Adrenal gland (tissue), 5 donors: ENCODE measurements around the gene ZKSCAN3.

Experiments
- POLR2A ChIP-seq, 2 donors: fragments of 450-650 bp; IDR thresholded peaks; one replicate each; pipeline ENCODE4 v1.6.1; 2017; ENCODE audit warnings: antibody characterized with exemption in 2 of 2, mild to moderate bottlenecking in 2 of 2, moderate library complexity in 1 of 2
- TF ChIP-seq, protein P1 (sequence below), 6 experiments: fragments of 450-650 bp in 4 of 6; fragments of 200-600 bp in 2 of 6; sonication (generic) in 1 of 6; IDR thresholded peaks; 1 replicate in 5 of 6; 2 replicates in 1 of 6; pipeline versions ENCODE4 v1.5.1 to v1.8.0; 2016 to 2021; ENCODE audit warnings: antibody characterized with exemption in 6 of 6, mild to moderate bottlenecking in 2 of 6, moderate library complexity in 1 of 6
- donor health status: DM: no; HTN: no; CAD: no.

DNA sequence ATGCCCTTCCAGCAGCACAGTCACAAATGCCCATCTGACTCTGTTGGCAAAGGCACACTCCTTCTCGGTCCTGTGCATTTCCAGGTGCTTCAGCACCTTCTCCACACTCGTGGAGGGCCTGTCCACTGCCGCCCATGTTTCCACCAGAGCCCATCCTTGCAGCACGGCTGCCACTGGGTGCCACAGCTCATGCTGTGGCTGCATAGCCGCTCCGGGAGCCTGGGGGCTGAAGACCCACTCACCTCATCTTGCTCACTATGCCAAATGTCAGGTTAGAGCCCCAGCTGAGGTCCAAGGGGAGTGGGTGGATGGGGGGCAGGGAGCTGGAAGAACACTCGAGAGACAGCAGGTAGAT lies 6.9 kb downstream of the ZKSCAN3 start:
- TF ChIP-seq, protein P1, sequence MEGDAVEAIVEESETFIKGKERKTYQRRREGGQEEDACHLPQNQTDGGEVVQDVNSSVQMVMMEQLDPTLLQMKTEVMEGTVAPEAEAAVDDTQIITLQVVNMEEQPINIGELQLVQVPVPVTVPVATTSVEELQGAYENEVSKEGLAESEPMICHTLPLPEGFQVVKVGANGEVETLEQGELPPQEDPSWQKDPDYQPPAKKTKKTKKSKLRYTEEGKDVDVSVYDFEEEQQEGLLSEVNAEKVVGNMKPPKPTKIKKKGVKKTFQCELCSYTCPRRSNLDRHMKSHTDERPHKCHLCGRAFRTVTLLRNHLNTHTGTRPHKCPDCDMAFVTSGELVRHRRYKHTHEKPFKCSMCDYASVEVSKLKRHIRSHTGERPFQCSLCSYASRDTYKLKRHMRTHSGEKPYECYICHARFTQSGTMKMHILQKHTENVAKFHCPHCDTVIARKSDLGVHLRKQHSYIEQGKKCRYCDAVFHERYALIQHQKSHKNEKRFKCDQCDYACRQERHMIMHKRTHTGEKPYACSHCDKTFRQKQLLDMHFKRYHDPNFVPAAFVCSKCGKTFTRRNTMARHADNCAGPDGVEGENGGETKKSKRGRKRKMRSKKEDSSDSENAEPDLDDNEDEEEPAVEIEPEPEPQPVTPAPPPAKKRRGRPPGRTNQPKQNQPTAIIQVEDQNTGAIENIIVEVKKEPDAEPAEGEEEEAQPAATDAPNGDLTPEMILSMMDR (IDR thresholded peaks at IDR 0.05): no peak
- no peak for TF ChIP-seq POLR2A (IDR thresholded peaks at IDR 0.05)
